Activated CD4-positive, CD25-positive, alpha-beta regulatory T cell treated with anti-CD3 and anti-CD28 coated beads, Interleukin-2, amount 50 U/mL, for 72 hours (primary cell): Measurements from ENCODE around the gene CENPP.
"Not testable (repeated sequence)": the region's sequence is repeated elsewhere in the genome, so short reads cannot be mapped to it uniquely, and the experiment has no call there.

Source experiments
- DNase-seq: peaks from one replicate; pipeline ENCODE4 v3.0.0; 2021

Gene CENPP

DNA sequence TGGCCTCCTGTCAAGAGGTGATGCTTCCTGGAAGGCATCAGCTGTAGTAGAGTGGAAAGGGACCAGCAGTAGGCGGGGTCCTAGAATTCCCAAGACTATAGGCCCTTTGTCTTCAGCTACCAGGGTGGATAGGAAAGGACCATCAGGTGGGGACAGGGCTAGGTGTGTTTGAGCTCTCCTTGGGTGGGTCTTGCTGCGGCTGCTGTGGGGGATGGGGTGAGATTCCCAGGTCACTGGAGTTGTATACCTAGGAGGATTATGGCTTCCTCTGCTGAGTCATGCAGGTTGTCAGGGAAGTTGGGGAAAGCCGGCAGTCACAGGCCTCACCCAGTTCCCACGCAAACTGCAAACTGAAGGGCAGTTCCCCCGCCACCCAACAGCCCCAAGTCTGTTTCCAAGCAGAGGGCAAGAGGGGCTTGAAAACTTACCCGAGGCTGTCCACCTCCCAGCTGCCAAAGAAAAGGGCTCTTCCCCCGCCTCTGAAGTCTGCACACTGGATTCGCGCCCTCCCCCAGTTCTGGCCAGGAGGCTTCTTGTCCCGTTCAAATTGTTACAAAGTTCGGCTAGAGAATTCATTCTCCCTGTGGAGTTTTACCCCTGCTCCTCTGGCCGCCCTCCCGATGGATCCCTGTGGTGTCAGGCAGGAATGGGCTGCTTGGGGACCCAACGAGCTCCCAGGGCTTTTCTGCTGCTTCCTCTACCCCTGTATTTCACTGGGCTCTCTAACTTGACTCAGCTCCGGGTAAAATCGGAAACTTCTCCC, 233.0 kb downstream of the CENPP start:
- DNase-seq = no peak

DNA sequence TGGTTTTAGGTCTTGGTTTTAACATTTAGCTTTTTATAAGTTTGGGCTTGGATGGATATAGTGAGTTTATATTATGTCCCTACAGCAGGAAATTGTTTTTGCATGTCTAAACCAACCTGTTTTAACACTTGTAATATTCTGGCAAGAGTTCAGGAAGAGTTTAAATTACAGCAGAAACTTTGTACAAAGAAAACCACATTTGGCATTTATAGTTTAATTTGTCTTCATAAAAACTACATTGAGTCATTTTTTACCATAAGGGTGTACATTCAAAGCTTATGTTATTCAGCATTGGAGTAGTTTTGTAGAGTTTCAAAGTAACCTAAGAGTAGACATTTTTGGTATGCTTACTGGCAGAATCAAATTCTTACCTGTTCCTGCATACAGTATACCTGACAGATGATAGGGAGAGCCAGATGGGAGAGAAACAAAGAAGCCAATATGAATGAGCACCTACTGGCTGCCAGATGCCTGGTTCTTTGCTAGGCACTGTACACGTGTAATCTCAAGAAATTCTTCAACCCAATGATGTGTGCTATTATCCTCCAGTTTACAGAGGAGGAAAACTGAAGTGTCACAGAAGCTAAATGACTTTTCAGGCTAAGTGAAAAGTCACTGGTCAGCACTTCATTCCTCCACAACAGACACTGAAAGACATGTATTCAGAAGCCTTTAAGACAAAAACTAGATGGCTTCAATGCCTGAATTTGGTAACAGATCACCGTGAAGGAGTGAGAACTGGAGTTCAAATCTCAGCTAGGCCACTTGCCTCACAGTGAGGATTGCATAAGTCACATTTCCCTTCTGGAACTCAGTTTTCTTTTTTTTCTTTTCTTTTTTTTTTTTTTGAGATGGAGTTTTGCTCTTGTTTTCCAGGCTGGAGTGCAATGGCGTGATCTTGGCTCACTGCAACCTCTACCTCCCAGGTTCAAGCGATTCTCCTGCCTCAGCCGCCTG, 235.9 kb downstream of the CENPP start:
- no peak for DNase-seq

DNA sequence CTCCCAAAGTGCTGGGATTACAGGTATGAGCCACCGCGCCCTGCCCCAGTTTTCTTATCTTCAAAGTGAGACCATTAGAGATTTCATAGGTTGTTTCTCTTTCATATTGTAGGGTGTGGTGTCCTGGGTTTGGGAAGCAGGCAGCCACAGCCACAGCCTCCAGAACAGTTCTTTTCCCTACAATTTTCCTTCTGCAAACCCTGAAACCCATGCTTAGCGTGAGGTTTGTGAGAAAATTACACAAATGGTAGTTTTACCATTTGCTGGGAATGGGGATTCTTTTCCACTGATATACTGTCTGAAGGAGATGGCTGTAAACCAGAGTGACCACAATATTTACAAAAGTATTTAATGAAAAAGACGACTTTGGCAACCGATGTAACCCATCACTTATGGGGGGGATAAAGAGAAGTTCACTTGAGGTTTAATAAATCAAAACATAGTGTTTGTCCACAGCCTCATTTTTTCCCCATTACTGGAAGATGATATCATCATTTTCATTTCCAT, 236.8 kb downstream of the CENPP start:
- no peak for DNase-seq

DNA sequence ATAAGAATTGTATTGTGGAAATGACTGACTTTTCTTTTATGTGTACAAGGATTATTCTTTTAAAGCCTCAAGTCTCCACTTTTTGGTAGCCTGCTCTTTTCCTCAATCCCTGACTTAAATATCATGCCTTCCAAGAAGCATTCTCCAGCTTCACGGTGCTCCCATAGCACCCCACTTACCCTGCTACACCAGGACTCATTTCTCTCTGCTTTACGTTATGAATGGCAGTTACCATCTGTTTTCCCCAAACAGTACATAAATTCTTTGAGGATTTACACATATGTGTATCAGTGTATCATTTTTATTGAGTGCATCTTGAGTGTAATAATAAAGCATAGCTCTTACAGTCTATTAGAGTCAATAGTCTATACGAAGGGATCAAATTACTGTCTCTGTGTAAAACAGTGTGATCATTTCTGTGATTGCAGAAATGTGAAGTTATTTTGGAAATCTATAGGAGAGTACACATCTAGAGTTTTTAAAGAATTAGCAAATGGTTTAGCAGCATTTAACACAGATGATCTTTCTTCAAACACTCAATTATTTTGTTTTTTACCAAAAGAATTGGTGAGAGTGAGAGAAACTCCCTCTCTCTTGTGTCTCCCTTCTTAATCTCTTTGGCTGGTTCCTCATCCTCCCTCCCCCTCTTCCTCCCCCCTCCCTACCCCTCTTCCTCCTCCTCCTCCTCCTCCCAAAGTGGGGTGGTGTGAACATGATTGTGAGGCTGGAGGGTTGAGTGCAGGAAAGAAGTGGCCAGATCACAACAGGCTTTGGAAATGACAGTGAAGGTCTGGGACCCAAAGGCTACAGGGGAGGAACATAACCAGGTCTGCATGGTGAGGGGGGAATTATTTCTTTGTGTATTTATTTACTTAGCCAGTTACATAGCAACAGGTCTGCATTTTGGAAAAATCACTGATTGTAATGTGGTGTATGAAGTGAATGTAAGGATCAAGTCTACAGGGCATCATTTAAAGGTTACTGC, 237.7 kb downstream of the CENPP start:
- no peak for DNase-seq

DNA sequence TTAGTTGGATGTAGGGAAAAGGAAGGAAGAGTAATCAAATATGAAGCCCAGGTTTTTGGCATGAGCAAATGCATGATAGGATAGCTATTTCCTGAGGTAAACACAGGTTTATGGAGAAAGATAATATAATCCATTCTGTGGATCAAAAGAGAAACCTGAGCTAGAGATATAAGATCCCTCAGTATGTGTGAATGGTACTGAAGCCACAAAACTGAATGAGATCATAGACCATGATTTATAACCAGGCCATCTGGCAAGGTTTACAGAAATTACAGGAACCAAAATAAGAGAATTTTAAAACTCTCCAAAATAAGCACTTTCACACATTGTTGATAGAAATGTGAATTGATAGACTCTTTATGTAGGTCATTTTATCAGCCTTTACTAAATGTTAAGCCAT, 238.8 kb downstream of the CENPP start:
- no peak for DNase-seq

DNA sequence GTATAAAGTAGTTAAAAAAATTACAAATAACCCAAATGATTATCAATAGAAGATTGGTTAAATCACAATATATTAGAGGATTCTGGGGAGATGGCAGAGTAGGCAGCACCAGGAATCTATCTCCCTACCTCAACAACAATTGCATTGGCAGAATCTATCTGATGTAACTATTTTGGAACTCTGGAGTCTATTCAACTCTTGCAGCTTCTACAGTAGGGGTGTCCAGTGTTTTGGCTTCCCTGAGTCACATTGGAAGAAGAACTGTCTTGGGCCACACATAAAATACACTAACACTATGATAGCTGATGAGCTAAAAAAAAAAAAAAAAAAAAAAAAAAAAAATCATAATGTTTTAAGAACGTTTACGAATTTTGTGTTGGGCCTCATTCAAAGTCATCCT, 239.2 kb downstream of the CENPP start:
- DNase-seq = no peak

DNA sequence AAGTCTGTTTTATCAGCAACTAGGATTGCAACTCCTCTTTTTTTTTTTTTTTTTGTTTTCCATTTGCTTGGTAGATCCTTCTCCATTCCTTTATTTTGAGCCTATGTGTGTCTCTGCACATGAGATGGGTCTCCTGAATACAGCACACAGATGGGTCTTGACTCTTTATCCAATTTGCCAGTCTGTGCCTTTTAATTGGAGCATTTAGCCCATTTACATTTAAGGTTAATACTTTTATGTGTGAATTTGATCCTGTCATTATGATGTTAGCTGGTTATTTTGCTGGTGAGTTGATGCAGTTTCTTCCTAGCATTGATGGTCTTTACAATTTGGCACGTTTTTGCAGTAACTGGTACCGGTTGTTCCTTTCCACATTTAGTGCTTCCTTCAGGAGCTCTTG, 246.1 kb downstream of the CENPP start:
- DNase-seq = not testable (repeated sequence)

DNA sequence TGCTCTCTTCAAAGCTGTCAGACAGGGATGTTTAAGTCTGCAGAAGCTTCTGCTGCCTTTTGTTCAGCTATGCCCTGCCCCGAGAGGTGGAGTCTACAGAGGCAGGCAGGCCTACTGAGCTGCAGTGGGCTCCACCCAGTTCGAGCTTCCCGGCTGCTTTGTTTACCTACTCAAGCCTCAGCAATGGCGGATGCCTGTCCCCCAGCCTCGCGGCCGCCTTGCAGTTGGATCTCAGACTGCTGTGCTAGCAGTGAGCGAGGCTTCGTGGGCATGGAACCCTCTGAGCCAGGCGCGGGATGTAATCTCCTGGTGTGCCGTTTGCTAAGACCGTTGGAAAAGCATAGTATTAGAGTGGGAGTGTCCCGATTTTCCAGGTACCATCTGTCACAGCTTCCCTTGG, 247.9 kb downstream of the CENPP start:
- DNase-seq = not testable (repeated sequence)

DNA sequence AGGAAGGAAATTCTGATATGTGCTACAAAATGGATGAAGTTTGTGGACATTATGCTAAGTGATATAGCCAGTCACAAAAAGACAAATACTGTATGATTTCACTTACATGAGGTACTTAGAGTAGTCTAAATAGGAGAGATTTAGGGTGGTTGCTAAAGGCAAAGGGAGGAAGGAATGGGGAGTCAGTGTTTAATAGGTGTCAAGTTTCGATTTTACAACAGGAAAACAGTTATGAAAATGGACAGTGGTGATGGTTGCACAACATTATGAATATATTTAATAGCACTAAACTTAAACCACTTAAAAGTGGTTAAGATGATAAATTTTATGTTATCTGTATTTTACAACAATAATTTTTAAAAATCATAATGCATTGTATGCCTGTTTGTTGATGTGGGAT, 250.4 kb downstream of the CENPP start:
- no peak for DNase-seq

DNA sequence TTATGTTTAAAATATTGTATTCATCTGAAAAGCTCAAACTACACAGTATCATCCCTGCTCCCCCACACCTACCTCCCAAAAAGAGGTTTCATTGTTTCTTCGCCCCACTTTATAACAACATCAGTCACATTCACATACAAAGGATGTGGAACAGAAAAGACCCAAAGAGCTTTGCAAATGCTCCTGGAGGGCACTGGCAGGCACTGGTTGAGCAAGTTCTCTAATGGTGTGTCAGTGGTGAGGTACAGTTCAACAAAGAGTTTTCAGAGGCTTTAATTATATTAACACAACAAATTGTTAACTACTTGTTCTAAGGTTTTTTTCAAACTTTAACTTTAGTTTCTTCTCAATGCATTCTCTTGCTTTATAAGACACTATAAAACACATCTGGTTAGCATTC, 264.2 kb downstream of the CENPP start:
- no peak for DNase-seq

DNA sequence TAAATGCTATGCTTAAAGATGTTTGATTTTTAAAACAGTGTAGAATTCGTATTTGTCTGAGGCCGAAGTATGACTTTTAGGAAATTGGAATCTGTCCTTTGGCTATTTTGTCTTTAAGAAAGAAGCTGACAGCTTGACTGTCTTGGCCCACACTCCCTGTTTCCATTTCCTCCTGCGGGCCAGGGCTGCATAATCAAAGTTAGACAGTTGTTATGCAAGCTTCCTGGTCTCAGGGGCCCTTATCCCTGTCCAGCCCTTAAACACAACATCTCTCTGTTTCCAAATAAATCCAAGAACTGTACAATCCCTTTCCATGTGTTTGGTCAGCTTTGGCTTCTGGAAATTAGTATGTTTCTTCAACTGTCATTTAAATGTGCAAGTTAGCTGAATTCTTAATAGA, 264.6 kb downstream of the CENPP start:
- no peak for DNase-seq

DNA sequence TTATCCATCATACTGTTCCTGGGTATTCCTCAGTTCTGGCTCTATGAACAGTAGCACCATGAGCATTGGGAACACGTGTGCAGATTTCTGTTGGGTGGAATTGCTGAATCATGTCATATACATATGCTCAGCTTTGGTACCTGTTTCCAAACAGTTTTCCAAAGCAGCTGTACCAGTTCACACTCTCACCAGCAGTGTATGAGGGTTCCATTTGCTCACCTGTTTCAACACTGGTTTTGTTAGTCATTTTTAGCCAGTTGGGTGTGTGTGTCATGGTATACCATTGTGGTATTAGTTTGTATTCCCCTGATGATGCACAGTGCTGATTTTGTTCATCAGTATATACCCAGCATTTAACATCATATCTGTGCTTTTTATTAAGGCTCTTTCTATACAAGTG, 266.8 kb downstream of the CENPP start:
- DNase-seq = no peak

DNA sequence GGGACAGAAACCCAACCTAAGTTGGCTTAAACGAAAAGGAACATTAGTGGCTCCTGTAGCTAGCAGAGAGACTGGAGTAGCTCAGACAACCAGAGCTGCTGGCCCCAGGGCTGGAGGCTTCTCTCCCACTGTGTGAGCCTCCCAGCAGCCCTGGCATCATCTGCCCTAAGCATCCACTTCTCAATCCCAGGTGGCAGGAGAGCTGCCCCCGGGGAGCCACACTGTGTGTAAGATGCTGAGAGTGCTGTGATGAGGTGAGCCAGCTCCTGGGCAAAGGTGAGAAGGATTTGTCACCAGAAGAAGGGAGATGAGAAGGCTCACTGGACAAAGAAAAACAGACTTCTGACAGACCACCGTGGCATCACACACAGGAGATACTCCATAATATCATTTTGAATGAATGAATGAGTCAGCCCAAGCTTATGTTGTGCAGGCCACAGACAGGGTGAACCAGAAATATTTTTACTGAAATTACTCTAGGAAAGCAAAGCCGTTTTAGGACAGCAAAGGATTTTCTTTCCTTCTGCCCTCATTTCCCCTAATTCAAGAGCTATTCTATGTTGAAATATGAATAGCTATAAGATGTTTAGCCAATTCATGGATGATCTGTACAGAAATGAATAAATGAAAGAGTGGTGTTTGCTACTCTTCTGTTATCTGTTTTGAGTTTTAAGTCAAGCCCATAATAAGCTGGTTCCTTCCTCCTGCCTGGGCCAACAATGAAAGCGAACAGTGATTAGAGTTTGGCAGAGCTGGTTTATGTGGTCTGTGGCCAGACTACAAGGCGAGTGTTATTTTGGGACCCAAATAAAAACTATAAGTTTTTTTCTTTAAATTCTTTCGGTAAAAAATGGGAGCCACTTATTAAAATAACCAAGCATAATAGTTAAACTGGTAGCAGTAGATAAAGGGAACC, 267.5 kb downstream of the CENPP start:
- DNase-seq = no peak

DNA sequence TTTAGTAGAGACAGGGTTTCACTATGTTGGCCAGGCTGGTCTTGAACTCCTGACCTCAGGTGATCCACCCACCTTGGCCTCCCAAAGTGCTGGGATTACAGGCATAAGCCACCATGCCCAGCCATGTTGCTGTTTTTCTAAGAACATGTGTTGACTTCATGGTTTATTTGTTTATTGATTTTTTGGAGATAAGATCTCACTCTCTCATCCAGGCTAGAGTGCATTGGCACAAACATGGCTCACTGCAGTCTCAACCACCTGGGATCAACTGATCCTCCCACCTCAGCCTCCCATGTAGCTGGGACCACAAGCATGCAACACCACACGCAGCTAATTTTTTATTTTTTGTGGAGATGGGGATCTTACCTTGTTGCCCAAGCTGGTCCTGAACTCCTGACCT, 269.3 kb downstream of the CENPP start:
- not testable (repeated sequence) for DNase-seq

DNA sequence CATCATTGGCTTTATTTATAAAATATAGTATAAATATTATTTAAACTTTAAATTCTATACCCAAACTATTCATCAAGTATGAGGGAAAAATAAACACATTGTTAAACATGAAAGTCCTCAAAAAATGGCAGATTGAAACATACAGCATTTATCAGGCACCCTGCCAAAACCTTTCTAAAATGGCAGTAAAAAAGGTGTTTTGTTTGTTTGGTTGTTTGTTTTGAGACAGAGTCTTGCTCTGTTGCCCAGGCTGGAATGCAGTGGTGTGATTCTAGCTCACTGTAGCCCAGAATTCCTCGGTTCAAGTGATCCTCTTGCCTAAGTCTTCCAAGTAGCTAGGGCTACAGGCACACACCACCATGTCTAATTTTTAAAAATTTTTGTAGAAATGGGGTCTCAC, 270.2 kb downstream of the CENPP start:
- DNase-seq = no peak

DNA sequence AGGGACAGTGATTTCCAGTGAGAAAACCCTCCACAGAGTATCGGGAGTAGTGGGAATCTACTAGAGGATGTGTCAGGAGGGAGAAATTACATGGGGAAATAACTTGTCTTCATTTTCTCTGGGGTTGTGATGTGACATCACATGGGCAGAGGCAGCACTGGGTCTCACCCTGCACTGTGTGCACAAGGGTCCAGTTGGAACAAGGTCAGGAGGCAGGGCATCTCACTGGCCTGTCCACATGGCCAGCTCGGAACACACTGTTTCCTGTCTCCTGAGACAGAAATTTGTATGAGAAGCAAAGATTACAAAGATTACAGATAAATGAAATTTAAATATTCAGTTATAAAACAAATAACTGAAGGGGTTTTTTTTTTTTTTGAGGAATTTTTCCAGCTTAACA, 272.6 kb downstream of the CENPP start:
- no peak for DNase-seq

DNA sequence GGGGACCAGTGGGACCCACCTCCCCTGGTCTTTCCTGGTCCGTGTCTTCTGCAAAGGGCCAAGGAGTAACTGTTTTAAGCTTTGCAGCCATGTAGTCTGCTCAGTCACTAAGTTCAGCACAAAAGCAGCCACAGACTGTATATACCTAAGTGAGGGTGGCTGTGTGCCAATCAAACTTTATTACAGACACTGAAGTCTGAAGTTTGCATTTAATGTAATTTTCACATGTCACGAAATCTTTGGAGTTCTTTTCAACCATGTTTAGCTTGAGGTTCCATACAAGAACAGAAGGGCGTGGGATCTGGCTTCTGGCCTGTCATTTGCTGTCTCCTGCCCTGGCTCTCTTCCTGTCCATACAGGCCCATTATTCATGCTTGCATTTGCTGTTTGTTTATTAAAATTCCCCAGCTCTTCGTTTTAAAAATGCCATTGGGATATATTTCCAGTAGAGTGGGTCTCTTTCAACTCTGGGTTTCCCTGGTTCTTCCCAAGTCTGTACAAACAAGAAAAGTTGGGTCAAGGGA, 274.2 kb downstream of the CENPP start:
- no peak for DNase-seq

DNA sequence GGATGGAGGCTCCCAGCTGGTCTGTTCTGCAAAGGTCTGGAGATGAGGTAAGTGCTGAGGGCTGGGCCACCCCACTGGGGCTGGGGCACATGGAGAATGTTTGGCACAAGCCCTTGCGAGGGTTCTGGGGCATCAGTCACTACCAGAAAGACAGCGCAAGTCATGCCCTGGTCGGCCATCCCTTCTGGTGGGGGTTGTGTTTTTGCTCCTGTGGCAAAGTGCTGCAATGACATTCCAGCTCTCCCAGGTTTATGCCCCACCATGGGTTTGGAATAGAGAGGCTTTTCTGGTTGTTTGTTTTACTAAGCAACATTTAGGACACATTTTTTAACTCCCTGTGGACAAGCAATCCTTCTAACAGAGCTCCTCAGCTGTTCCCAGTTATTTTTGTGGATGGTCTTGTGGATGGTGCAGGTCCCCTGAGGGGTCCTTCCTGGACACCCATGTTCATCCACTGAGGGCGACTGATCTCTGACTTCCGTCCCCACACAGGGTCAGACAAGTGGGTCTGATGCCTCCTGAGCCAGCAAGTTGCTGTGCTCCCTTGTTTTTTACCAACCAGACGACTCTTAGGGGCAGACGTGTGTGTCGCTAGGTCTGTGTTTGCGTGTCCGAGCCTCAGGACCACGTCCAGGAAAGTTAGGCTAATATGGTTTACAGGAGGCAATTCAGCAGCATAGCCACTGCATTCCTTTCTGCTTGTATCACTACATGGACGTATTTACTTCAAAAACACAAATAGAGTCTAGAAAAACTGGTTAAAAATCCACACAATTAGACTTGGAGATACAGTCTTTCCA, 274.9 kb downstream of the CENPP start:
- DNase-seq = no peak

DNA sequence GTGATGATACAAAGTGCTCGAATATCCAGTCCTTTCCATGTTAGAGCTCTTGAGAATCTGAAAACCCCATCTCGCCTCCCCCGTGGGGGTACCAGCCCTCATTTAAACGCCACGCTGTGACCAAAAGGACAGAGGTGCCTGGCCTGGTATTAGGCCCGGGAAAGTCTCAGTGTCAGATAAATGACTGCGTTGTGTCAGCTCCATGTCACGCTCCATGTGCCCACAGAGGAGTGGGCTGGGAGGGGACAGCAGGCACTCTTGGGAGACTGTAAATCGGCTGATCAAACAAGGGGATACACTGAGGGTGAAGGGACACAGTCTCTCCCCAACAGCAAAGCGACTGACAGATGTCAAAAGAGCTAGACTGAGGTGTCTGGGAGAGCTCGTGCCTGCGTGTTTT, 275.7 kb downstream of the CENPP start:
- DNase-seq = no peak

DNA sequence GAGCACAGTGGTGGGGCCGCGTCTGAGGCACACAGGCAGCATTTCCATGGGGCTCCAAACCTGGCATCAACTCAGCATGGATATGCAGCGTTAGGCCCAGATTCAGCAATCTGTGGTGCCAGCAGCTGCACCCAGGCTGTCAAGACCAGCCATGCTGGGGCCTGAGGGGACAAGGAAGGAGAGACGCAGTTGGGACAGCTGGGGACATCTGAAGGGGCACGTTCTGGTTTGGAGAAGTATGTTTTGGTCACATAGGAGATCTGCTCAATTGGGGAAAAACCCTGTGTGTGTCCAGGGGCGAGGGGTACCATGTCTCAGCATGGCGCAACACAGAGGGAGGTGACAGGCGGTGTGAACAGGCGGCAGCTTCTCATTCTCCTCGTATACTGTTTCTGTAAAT, 276.7 kb downstream of the CENPP start:
- DNase-seq = no peak
